Measurements from ENCODE around the gene CTNNA3.

- TF ChIP-seq CTCF (IDR thresholded peaks at IDR 0.05), result no peak
- no peak for TF ChIP-seq POLR2A (IDR thresholded peaks at IDR 0.05)
Measured at GRCh38 chr10:66283874-66284464, 1412.0 kb downstream of the CTNNA3 start.
